Neural cell (in vitro differentiated cells): ENCODE results near the gene SDS.

Source experiments
- EP300 ChIP-seq: fragments of 450-650 bp; conservative IDR thresholded peaks from 2 replicates; pipeline ENCODE4 v1.6.1; 2014; ENCODE audit warnings: antibody characterized with exemption, mild to moderate bottlenecking, moderate library complexity; ENCODE audit not compliant: poor library complexity, severe bottlenecking
- EZH2 ChIP-seq: fragments of 200-600, 300-800 bp; shearing (Covaris generic), sonication (generic); IDR thresholded peaks from 2 replicates; pipeline ENCODE4 v1.6.1; 2014; ENCODE audit warnings: antibody characterized with exemption, low read length, borderline replicate concordance, mild to moderate bottlenecking; ENCODE audit not compliant: insufficient read depth, poor library complexity, severe bottlenecking
- RAD21 ChIP-seq: fragments of 450-650 bp; conservative IDR thresholded peaks from 2 replicates; pipeline ENCODE4 v1.6.1; 2014; ENCODE audit warnings: antibody characterized with exemption, mild to moderate bottlenecking, moderate library complexity
- REST ChIP-seq: IDR thresholded peaks from 2 replicates; pipeline ENCODE4 v1.6.1; 2012; ENCODE audit warnings: borderline replicate concordance
- SMC3 ChIP-seq: fragments of 450-650 bp; conservative IDR thresholded peaks from 2 replicates; pipeline ENCODE4 v1.6.1; 2014; ENCODE audit warnings: antibody characterized with exemption, mild to moderate bottlenecking, moderate library complexity; ENCODE audit not compliant: poor library complexity
- TF ChIP-seq, protein P1 (sequence below): fragments of 450-650 bp; IDR thresholded peaks from 2 replicates; pipeline ENCODE4 v1.5.1; 2014; ENCODE audit warnings: antibody characterized with exemption, mild to moderate bottlenecking, moderate library complexity; ENCODE audit not compliant: poor library complexity, severe bottlenecking

- TF ChIP-seq SMC3 (no peak), REST (no peak), EZH2 (no peak), EP300 (no peak), RAD21 (no peak)
- TF ChIP-seq, protein P1, sequence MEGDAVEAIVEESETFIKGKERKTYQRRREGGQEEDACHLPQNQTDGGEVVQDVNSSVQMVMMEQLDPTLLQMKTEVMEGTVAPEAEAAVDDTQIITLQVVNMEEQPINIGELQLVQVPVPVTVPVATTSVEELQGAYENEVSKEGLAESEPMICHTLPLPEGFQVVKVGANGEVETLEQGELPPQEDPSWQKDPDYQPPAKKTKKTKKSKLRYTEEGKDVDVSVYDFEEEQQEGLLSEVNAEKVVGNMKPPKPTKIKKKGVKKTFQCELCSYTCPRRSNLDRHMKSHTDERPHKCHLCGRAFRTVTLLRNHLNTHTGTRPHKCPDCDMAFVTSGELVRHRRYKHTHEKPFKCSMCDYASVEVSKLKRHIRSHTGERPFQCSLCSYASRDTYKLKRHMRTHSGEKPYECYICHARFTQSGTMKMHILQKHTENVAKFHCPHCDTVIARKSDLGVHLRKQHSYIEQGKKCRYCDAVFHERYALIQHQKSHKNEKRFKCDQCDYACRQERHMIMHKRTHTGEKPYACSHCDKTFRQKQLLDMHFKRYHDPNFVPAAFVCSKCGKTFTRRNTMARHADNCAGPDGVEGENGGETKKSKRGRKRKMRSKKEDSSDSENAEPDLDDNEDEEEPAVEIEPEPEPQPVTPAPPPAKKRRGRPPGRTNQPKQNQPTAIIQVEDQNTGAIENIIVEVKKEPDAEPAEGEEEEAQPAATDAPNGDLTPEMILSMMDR: no peak
Measured at GRCh38 chr12:113348849-113349536, 54.7 kb downstream of the SDS start.
